Measurements from ENCODE around the gene CACNA2D3.

CACNA2D3 gene

DNA sequence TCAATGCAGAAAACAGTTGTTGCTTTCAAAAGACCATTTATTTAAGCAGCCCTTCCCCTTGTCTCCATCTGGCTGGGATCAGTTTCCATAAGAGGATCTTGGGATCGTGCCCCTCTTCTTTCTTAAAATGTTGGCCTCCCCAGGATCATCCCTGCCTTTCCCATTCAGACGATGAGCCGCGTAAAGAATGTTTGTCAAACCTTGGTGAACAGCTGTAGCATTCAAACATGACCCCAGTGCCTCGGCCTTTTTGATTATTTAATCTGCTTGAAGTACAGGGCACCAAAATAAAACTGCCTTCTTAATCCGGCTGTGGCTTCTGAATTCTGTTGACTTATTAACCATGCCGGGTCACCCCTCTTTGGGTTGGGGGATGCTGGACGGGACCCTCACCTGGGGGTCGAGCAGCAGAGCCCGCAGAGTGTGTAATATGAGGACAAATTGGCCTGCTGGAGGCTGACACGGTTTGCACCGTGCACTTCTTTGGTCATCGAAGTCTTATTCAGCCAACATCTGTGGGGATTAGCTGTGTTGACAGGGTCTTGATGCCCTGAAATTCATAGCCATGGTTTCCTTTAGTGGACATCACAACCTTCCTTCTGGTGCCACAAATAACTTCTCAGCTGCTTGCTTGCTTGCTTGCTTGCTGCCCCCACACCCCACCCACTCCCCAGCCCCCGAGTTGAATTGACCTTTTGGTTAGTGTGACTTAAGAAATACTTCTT lies 805.9 kb downstream of the CACNA2D3 start, which contains the start of gene LRTM1:
LRTM1 (minus strand) TSS at position 14 of the 725 bp plus-strand sequence. CDS start 148 bp downstream, outside the sequence.
- no peak within 1 kb of the TSS for H3K4me3 ChIP-seq (ENCODE audit: low read length)
- DNase-seq (ENCODE audit: low read depth) = no peak
- TF ChIP-seq, protein P1, sequence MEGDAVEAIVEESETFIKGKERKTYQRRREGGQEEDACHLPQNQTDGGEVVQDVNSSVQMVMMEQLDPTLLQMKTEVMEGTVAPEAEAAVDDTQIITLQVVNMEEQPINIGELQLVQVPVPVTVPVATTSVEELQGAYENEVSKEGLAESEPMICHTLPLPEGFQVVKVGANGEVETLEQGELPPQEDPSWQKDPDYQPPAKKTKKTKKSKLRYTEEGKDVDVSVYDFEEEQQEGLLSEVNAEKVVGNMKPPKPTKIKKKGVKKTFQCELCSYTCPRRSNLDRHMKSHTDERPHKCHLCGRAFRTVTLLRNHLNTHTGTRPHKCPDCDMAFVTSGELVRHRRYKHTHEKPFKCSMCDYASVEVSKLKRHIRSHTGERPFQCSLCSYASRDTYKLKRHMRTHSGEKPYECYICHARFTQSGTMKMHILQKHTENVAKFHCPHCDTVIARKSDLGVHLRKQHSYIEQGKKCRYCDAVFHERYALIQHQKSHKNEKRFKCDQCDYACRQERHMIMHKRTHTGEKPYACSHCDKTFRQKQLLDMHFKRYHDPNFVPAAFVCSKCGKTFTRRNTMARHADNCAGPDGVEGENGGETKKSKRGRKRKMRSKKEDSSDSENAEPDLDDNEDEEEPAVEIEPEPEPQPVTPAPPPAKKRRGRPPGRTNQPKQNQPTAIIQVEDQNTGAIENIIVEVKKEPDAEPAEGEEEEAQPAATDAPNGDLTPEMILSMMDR (conservative IDR thresholded peaks at IDR 0.05; ENCODE audit: low read length) = no peak

DNA sequence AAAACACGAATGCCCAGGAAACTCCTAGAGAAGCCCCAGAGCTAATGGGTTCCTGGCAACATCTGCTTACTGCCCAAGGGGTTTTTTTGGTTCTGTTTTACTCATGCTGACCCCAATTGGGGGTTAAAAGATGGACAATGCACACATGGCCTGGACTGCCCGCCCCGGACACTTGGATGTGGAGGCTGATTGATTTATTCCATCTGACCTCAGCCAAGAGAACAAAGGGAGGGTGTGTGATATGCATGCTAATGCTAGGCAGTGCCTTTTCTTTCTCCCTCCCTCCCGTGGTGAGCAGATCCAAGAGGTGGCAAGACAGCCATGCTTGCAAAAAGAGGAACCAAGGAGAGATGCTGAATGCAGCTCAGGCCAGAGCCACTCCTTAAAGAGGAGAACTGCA lies 808.8 kb downstream of the CACNA2D3 start:
- TF ChIP-seq, protein P1 (conservative IDR thresholded peaks at IDR 0.05; ENCODE audit: low read length) = no peak
- no peak for DNase-seq (ENCODE audit: low read depth)
- no peak overlapping the region for H3K4me3 ChIP-seq (ENCODE audit: low read length)

DNA sequence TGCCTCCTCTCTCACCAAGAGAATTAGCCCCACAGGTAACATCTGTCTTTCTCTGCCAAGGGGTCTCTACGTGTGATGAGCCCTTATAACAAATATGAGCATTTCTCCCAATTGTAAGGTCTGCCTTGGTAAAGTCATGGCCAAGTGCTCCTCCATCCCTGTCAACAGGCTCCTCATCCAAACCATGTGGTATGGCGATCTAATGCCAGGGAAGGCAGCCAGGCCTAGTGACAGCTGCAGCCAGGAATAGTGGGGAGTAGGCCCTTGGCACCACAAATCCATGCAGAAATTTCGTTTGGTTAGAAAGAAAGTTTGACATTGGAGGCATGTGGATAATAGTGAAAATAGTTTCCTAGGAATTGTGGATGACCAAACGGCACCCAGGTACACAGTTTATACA lies 810.3 kb downstream of the CACNA2D3 start:
- TF ChIP-seq, protein P1 (conservative IDR thresholded peaks at IDR 0.05; ENCODE audit: low read length) = no peak
- no peak overlapping the region for H3K4me3 ChIP-seq (ENCODE audit: low read length)
- no peak for DNase-seq (ENCODE audit: low read depth)

DNA sequence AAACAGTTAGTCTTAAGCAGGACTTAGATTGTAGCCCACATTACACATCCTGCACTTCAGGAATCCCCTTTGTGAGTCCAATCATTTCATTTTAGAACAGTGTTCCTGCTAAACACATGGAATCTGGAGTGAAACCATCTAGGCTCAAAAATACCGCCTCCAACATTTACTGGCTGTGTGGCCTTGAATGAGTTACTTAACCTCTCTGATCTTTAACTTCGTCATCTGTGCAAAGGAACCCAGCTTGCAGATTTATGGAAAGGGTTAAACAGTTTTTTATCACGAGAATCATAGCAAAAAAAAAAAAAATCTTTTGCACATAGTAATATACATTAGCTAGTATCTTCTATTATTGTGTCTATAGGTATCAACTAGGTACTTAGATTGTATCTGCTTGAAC lies 813.5 kb downstream of the CACNA2D3 start:
- no peak for DNase-seq (ENCODE audit: low read depth)
- TF ChIP-seq, protein P1 (conservative IDR thresholded peaks at IDR 0.05; ENCODE audit: low read length) = no peak
- no peak overlapping the region for H3K4me3 ChIP-seq (ENCODE audit: low read length)

DNA sequence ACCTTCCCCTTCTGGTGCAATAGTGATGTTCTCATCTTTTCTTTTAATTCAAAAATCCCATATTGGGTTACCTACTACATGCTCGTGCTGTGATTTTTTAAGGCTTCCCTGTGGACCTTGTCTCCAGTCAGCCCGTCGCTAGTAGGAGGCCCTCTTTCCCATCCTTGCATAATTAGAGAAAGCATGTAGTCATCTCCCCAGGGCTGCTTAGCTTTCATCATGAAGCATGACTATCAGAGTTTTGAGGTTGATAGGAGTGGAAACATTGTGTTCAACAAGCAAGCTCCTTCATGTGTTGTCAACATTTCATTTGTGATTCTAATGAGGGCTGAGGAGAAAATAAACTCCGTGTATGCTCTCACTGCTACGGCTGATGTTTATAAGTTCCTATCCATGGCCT lies 814.2 kb downstream of the CACNA2D3 start:
- TF ChIP-seq, protein P1 (conservative IDR thresholded peaks at IDR 0.05; ENCODE audit: low read length) = no peak
- no peak for DNase-seq (ENCODE audit: low read depth)
- no peak overlapping the region for H3K4me3 ChIP-seq (ENCODE audit: low read length)

DNA sequence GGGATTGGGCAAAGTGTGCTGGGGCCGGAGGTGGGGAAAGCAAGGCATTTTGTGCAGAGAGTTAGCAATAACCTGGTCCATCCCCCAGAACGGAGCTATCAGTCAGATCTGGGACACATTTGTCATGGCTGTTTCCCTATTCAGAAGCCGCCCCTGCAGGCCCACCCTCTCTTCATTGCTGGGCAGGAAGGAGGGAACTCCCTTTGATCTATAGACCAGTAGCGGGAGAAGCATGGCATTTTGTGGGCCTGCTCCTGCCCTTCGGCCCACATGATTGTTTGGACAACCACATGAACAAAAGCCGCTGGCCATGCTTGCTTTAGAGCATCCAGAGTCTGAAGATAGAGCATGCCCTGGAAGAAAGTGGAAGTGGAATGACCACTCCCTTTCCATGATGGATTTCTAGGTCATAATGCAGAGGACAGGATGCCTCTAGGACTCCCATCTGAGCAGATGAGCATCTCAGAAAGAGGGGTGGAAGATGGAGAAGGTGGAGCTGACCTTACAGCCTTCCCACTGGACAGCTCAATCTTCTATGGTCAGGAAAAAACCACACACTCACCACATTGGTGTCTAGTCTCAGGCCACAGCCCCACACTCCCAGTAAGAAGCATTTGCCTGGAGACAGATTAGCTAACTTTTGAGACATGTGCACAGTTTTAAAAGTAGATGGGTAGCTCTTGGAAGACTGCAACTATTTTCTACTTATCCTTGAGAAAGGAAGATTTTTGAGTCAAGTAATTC lies 817.4 kb downstream of the CACNA2D3 start:
- DNase-seq (ENCODE audit: low read depth) = peak; percentile 42
- no peak overlapping the region for H3K4me3 ChIP-seq (ENCODE audit: low read length)
- TF ChIP-seq, protein P1 (conservative IDR thresholded peaks at IDR 0.05; ENCODE audit: low read length) = no peak

DNA sequence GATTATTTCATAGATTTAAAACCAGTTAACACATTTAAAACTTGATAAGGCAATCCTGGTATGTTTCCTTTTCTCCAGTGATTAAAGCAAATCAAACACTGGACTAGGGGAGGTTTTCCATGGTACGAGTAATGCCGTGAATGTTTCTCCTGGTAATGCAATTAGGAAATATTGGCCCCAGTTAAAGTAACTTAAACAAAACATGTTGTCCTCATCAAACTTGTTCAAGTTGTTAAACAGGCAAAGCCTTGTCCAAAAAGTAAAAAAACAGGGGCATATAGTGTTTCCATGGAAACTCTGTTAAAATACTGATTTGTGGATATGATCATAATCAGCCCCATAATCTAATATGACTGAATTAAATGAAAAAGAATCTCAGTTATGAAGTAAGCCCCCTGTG lies 818.6 kb downstream of the CACNA2D3 start:
- TF ChIP-seq, protein P1 (conservative IDR thresholded peaks at IDR 0.05; ENCODE audit: low read length) = no peak
- H3K4me3 ChIP-seq (ENCODE audit: low read length) = no peak overlapping the region
- no peak for DNase-seq (ENCODE audit: low read depth)
